Hair follicular keratinocyte (primary cell): ENCODE measurements around the gene FDXR. TPM values are rescaled to one million over a fixed set of nuclear protein-coding genes. Genes with fewer than 3 reads are reported as not detected.

Experiments
- total RNA-seq: library from RNA; depleted of rRNA; stranded (reverse); fragments of >200 nt; gene quantifications from 2 replicates; pipeline ENCODE4 v1.2.3, GENCODE V29; 2015

Gene FDXR, protein sequence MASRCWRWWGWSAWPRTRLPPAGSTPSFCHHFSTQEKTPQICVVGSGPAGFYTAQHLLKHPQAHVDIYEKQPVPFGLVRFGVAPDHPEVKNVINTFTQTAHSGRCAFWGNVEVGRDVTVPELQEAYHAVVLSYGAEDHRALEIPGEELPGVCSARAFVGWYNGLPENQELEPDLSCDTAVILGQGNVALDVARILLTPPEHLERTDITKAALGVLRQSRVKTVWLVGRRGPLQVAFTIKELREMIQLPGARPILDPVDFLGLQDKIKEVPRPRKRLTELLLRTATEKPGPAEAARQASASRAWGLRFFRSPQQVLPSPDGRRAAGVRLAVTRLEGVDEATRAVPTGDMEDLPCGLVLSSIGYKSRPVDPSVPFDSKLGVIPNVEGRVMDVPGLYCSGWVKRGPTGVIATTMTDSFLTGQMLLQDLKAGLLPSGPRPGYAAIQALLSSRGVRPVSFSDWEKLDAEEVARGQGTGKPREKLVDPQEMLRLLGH
- 34.6 and 48.0 TPM in 2 replicates for total RNA-seq

DNA sequence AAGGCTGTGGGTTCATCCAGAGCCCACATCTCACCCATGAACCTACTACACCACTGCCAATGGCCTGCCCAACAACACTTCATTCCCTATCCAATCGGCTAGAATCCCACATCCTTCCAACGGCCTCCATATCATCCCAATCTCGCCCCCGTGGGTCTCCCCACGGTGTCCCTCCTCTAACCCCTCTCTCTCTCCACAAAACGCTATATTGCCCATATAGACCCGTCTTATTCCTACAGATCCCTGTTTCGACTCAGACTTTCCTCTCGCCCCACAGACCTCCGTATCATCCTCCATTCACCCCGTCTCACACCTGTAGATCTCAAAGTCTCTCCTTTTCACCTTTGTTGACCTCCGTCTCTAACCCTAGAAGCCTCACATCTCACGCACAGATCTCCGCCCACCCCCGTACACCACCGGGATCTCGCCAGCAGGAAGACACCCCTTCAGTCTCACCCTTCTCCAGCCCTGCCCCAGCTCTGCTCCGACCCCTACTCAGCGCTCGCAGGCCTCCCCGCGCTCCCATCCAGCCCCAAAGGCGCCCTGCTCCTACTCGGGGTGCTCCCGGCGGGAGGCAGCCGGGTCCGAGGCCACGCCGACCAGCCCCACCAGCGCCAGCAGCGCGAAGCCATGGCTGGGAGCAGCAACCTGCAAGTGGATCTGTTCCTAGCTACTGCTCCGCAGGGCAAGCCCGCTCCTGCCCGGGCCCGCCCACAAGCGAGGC is at the start of gene FDXR:
Gene FDXR, minus strand, starts transcription at position 682 of the 724 bp plus-strand sequence. Its CDS starts 50 bp downstream, at position 632.

DNA sequence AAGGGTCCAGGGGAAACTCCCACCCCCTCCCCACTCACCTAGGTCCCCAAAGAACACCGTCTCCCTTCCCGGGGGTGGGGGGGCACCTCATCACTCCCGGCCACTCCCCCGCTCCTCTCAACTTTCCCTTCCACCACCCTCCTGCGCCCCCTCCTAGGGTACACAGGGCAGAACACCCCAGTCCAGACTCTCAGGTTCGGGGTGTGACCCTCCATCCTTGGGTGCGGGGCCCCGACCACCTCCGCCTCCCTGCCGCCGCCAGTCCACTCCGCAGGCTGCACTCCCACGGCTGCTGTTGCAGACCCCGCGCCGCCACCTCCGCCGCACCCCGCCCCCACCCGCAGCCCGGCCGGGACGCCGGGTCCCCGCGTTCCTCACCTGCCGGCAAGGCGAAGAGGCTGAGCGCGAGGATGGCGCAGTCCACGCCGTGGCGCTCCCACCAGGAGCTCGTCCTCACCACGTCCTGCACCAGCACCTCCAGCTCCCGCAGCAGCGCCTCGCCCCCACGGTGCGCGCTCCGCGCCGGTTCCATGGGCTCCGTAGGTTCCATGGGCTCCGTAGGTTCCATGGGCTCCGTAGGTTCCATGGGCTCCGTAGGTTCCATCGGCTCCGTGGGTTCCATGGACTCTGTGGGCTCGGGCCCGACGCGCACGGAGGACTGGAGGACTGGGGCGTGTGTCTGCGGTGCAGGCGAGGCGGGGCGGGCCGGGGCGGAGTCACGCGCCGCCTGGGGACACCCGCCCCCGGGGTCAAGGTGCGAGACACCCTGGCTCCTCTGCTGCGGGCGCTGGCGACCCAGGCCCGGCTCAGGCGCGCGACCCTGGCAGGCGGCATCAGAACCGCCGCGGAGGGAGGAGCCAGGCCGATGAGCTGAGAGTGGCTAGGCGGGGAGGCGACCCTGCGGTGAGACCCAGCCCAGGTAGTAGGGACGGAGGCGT is 20.4 kb upstream of the FDXR start, which contains the start of gene FADS6:
Gene FADS6, minus strand, starts transcription at position 660 of the 938 bp plus-strand sequence. Its CDS starts 38 bp downstream, at position 622.

DNA sequence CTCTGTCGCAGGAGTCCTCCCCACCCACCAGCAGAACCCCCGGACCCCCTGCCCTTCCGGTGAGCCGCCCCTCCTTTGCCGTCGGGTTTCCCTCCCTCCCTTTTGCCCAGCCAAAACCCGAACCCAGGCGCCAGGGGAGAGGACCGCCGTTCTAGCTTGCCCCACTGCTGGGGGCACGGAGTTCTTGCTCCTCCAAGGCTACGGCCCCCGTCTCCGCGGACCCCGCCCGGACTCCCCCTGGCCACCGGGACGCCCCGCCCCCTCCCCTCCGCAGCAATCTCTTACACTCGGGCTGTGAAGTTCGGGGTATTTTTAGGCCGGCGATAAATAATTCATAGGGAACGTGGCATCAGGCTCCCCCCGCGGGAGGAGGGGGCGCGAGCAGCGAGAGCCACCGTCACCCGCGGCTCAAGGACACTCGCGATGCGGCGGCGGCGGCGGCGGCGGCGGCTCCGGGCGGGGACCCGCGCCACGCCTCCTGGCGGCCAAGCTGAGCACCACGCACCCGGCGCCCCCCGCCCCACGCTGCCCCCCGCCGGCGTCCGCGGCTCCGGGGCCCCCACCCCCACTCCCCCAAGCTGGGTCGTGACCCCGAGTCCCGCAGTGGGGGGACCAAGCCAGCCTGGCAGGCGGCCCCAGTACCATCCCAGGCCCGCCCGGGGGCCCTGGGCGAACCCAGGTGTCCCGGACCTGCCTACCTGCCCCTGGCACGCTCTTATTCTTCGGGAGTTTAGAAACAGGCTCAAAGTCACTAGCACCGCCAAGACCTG is 13.2 kb downstream of the FDXR start, which contains the start of gene GRIN2C:
Gene GRIN2C, minus strand, starts transcription at position 427 of the 770 bp plus-strand sequence. CDS start 4,793 bp downstream, outside the sequence.

Other genes starting within 250 kb of the FDXR start
- not detected in 2 replicates for gene CD300E, start 249.3 kb downstream of the FDXR start, total RNA-seq
- gene CD300LF, start 160.1 kb downstream of the FDXR start, total RNA-seq, result not detected in 2 replicates
- gene RAB37, start 135.7 kb downstream of the FDXR start, total RNA-seq, result not detected in 2 replicates
- 51.9 and 79.5 TPM in 2 replicates for gene NHERF1, start 124.4 kb downstream of the FDXR start, total RNA-seq
- 19.5 and 28.0 TPM in 2 replicates for gene NAT9, start 96.6 kb downstream of the FDXR start, total RNA-seq
- not detected in 2 replicates for gene GRIN2C, start 13.1 kb downstream of the FDXR start, total RNA-seq
- not detected in 2 replicates for gene FADS6, start 20.6 kb upstream of the FDXR start, total RNA-seq
- 0.27 and 0.70 TPM in 2 replicates for gene USH1G, start 50.3 kb upstream of the FDXR start, total RNA-seq
- not detected in 2 replicates for gene OTOP2, start 51.3 kb upstream of the FDXR start, total RNA-seq
- gene OTOP3, start 62.9 kb upstream of the FDXR start, total RNA-seq, result 0.08 and 0.27 TPM in 2 replicates
- gene HID1, start 99.8 kb upstream of the FDXR start, total RNA-seq, result 0.08 and 0.16 TPM in 2 replicates
- 11.9 and 20.4 TPM in 2 replicates for gene CDR2L, start 114.6 kb upstream of the FDXR start, total RNA-seq
- gene MRPL58, start 139.7 kb upstream of the FDXR start, total RNA-seq, result 74.5 and 123 TPM in 2 replicates
- 285 and 333 TPM in 2 replicates for gene ATP5PD, start 174.0 kb upstream of the FDXR start, total RNA-seq
- gene KCTD2, start 174.2 kb upstream of the FDXR start, total RNA-seq, result 10.4 and 13.3 TPM in 2 replicates
- 4.7 and 13.4 TPM in 2 replicates for gene SLC16A5, start 215.0 kb upstream of the FDXR start, total RNA-seq
- gene ARMC7, start 237.0 kb upstream of the FDXR start, total RNA-seq, result 2.3 and 4.1 TPM in 2 replicates